GM12878 (cell line): ENCODE measurements around the gene ZNF311. TPM values are rescaled to one million over a fixed set of nuclear protein-coding genes. Genes with fewer than 3 reads are reported as not detected.

Source experiments
- ATAC-seq: fragments of 200-7000 bp; cut with Tn5 transposase; 3 replicates; pipeline ENCODE4 v1.9.1; 2020; ENCODE audit warnings: mild to moderate bottlenecking, moderate library complexity
- BruUV-seq: library from RNA; stranded (reverse); fragments of 400-500 nt; replicated peaks from 2 replicates; lab custom pipeline; 2021; lab: Mats Ljungman, UMichigan
- CTCF ChIA-PET: fragments of 300-600 bp; sonication (Branson Sonifier 250); formaldehyde crosslinking; extraction: SDS; loops from one replicate; lab custom pipeline; 2021; ENCODE audit warnings: inconsistent platforms; lab: Yijun Ruan, JAX
- POLR2A ChIA-PET: fragments of 350-600 bp; formaldehyde crosslinking; extraction: SDS; loops from one replicate; lab custom pipeline; 2021; ENCODE audit warnings: inconsistent platforms; lab: Charles Lee
- RAD21 ChIA-PET: fragments of 300-600 bp; sonication (Branson Sonifier 250); formaldehyde crosslinking; loops from one replicate; lab custom pipeline; 2023; ENCODE audit warnings: antibody characterized with exemption; ENCODE audit not compliant: unreplicated experiment; lab: Charles Lee
- SMC1A ChIA-PET: fragments of 300-600 bp; sonication (Branson Sonifier 250); formaldehyde crosslinking; loops from one replicate; lab custom pipeline; 2023; ENCODE audit not compliant: unreplicated experiment, uncharacterized antibody; lab: Charles Lee
- DNase-seq: peaks from one replicate; pipeline ENCODE4 v3.0.0-alpha.2; 2011; ENCODE audit warnings: low read depth, low spot score
- FAIRE-seq: peaks from 3 replicates; lab custom pipeline; 2011; peaks lifted over from hg19 to GRCh38; lab: Jason Lieb, UNC
- H2AFZ ChIP-seq: 2 replicates; pipeline ENCODE4 v1.6.0; 2011; ENCODE audit warnings: low read depth, low read length, control low read depth; ENCODE audit not compliant: control insufficient read depth
- H3K27ac ChIP-seq: 2 replicates; pipeline ENCODE4 v1.5.1; 2011; ENCODE audit warnings: control low read depth; ENCODE audit not compliant: control insufficient read depth, insufficient read depth
- H3K27me3 ChIP-seq, 2 experiments: replicated peaks in 1 of 2; 2 replicates each; pipeline versions ENCODE4 v1.6.0 to v1.6.1; 2011; ENCODE audit warnings: low read length in 1 of 2; ENCODE audit not compliant: control insufficient read depth in 2 of 2, insufficient read depth in 2 of 2
- H3K36me3 ChIP-seq, 2 experiments: 2 replicates each; pipeline ENCODE4 v1.5.1; 2011; ENCODE audit warnings: low read length in 1 of 2; ENCODE audit not compliant: control insufficient read depth in 2 of 2, insufficient read depth in 2 of 2
- H3K4me1 ChIP-seq: 2 replicates; pipeline ENCODE4 v1.6.1; 2011; ENCODE audit warnings: mild to moderate bottlenecking, low read length, moderate library complexity, mixed read lengths; ENCODE audit not compliant: control insufficient read depth, insufficient read depth
- H3K4me2 ChIP-seq: 2 replicates; pipeline ENCODE4 v1.6.0; 2011; ENCODE audit warnings: control low read depth; ENCODE audit not compliant: control insufficient read depth, insufficient read depth
- H3K4me3 ChIP-seq: fragments of 200-600 bp; sonication (generic); 2 replicates; pipeline ENCODE4 v1.5.1; 2016
- H3K79me2 ChIP-seq: 2 replicates; pipeline ENCODE4 v1.6.0; 2011; ENCODE audit warnings: low read length; ENCODE audit not compliant: control insufficient read depth, insufficient read depth
- H3K9ac ChIP-seq: 2 replicates; pipeline ENCODE4 v1.8.0; 2011; ENCODE audit warnings: low read length, control low read depth, mixed read lengths; ENCODE audit not compliant: control insufficient read depth, insufficient read depth
- H3K9me3 ChIP-seq: replicated peaks from 3 replicates; pipeline ENCODE4 v1.5.1; 2011; ENCODE audit warnings: mild to moderate bottlenecking, low read length; ENCODE audit not compliant: control insufficient read depth, insufficient read depth
- H4K20me1 ChIP-seq: 2 replicates; pipeline ENCODE4 v1.6.0; 2011; ENCODE audit not compliant: control insufficient read depth, insufficient read depth
- ATF7 ChIP-seq: fragments of 450-650 bp; IDR thresholded peaks from 2 replicates; pipeline ENCODE4 v1.6.1; 2016; ENCODE audit warnings: low read depth, mild to moderate bottlenecking
- EED ChIP-seq: sonication (generic); IDR thresholded peaks from 2 replicates; pipeline ENCODE4 v1.6.1; 2016; ENCODE audit warnings: antibody characterized with exemption, low read depth
- MEF2A ChIP-seq: IDR thresholded peaks from 2 replicates; pipeline ENCODE4 v1.6.1; 2011; ENCODE audit warnings: low read depth, mild to moderate bottlenecking, low read length, moderate library complexity; ENCODE audit not compliant: insufficient read depth
- MLLT1 ChIP-seq: fragments of 450-650 bp; IDR thresholded peaks from 2 replicates; pipeline ENCODE4 v1.6.1; 2016; ENCODE audit warnings: mild to moderate bottlenecking
- MTA2 ChIP-seq: fragments of 450-650 bp; IDR thresholded peaks from 2 replicates; pipeline ENCODE4 v1.6.1; 2016; ENCODE audit warnings: low read depth, mild to moderate bottlenecking, moderate library complexity
- MTA3 ChIP-seq: IDR thresholded peaks from 2 replicates; pipeline ENCODE4 v1.6.1; 2012; ENCODE audit warnings: low read length, inconsistent platforms, borderline replicate concordance
- MYB ChIP-seq: fragments of 150-350 bp; IDR thresholded peaks from 2 replicates; pipeline ENCODE4 v1.6.1; 2014; ENCODE audit warnings: mild to moderate bottlenecking, low read depth, low read length, borderline replicate concordance
- RAD21 ChIP-seq: IDR thresholded peaks from 2 replicates; pipeline ENCODE4 v1.6.1; 2011; ENCODE audit warnings: mild to moderate bottlenecking, low read depth, low read length, moderate library complexity; ENCODE audit not compliant: insufficient read depth
- SKIL ChIP-seq: fragments of 450-650 bp; IDR thresholded peaks from 2 replicates; pipeline ENCODE4 v1.6.1; 2017; ENCODE audit warnings: mild to moderate bottlenecking, low read depth, inconsistent platforms; ENCODE audit not compliant: poor library complexity, severe bottlenecking
- TAF1 ChIP-seq: IDR thresholded peaks from 2 replicates; pipeline ENCODE4 v1.6.1; 2011; ENCODE audit warnings: mild to moderate bottlenecking, low read depth, low read length, borderline replicate concordance
- TARDBP ChIP-seq: IDR thresholded peaks from 2 replicates; pipeline ENCODE4 v1.6.1; 2016; ENCODE audit warnings: borderline replicate concordance
- TCF7 ChIP-seq: IDR thresholded peaks from 2 replicates; pipeline ENCODE4 v1.6.1; 2014; ENCODE audit warnings: antibody characterized with exemption, borderline replicate concordance
- ZBTB4 ChIP-seq: fragments of 450-650 bp; formaldehyde crosslinking; IDR thresholded peaks from 2 replicates; pipeline ENCODE4 v1.4.0; 2022; ENCODE audit warnings: mild to moderate bottlenecking, moderate library complexity
- ZNF217 ChIP-seq: fragments of 450-650 bp; IDR thresholded peaks from 2 replicates; pipeline ENCODE4 v1.6.1; 2017; ENCODE audit warnings: antibody characterized with exemption, mild to moderate bottlenecking
- WGBS: methylation state at CpG from one replicate; pipeline ENCODE4 v1.1.6; 2016; ENCODE audit warnings: low lambda C conversion rate; ENCODE audit not compliant: insufficient replicate concordance, insufficient coverage; ENCODE audit errors: missing lambda C conversion rate; 5-methylcytosine and 5-hydroxymethylcytosine counted together
- in situ Hi-C: fragments of 300-500 bp; cut with MboI; formaldehyde crosslinking; loops from 9 replicates; pipeline ENCODE4 v1.14.3; 2018; ENCODE audit warnings: mixed read lengths
- intact Hi-C: fragments of 100-400 bp; cut with micrococcal nuclease; formaldehyde crosslinking; loops from one replicate; pipeline ENCODE4 v1.14.2; 2022; ENCODE audit not compliant: unreplicated experiment
- polyA plus RNA-seq, 11 experiments: library from polyadenylated mRNA; depleted of rRNA in 4 of 11; unstranded in 6 of 11; stranded (reverse) in 5 of 11; fragments of >200 nt; fragmentation: Nextera tagmentation in 4 of 11; fragmentation: Illumina TruSeq in 1 of 11; extraction: Ambion mirVana in 4 of 11; extraction: Trizol in 1 of 11; gene quantifications; 1 replicate in 1 of 11; 2 replicates in 10 of 11; pipeline versions ENCODE4 v1.2.1 to v1.2.3, GENCODE V29; 2011 to 2016; ENCODE audit warnings: inconsistent platforms in 2 of 11, missing spikeins in 2 of 11, low read depth in 1 of 11
- total RNA-seq, 4 experiments: library from RNA; depleted of rRNA in 3 of 4; stranded (reverse); fragments of >200 nt in 3 of 4; fragmentation: Illumina TruSeq in 1 of 4; extraction: Trizol in 1 of 4; gene quantifications; 2 replicates each; pipeline versions ENCODE4 v1.2.1 to v1.2.3, GENCODE V29; 2013 to 2021

ZNF311 gene
- total and polyA plus RNA-seq, 10 of the 15 experiments (the other 5 are each of a cell fraction or from before 2014, with no cell fraction given) = 0.07 TPM; not detected in 9

DNA sequence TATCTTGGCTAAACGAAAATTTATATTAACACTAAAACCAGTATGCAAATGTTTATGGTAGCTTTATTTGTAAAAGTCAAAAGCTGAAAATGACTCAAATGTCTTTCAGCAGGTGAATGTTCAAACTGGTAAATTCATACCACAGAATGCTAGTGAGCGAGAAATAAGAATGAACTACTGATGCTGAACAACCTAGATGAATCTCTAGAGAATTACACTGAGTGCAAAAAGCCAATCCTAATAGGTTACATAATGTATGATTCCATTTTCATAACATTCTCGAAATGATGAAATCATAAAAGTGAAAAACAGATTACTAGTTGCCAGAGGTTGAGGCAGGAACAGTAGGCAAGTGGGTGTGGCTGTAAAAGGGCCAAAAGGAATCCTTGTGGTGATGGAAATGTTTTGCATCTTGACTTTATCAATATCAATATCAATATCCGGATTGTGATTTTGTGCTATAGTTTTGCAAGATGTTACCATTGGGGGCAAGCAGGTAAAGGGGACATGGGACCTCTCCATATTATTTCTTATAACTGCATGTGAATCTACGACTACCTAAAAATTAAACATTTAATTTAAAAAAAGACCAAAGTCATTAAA, 26.1 kb downstream of the ZNF311 start (continued):
- TF ChIP-seq ZBTB4 (CRISPR knock-in tag) = no peak
- peak; percentile 53; the same call in 1 of the 2 replicates for TF ChIP-seq ATF7
- TF ChIP-seq MTA2 = no peak
- no peak for TF ChIP-seq RAD21
- TF ChIP-seq MEF2A = no peak
- 0 out of 2 replicates have a peak, but pooled peaks have one; percentile 15 for TF ChIP-seq EED
- no peak for TF ChIP-seq TCF7
- TF ChIP-seq MYB = no peak
- no peak for TF ChIP-seq TAF1
- TF ChIP-seq ZNF217 = no peak

GRCh38 chr6:28978133-28978491, 27.0 kb downstream of the ZNF311 start:
- Histone ChIP-seq H2AFZ (no peak overlapping the region), H3K9me3 (no peaks in the 10 kb centered on the region; the same call in 2 of the 3 replicates), H3K27ac (no peak overlapping the region), H3K9ac (no peak overlapping the region), H3K27me3 (no peaks in the 10 kb centered on the region), H3K4me3 (no peak overlapping the region), H3K4me1 (peaks cover 6% of the 10 kb centered on the region; the same call in 1 of the 2 replicates), H3K36me3 (no peaks in the 10 kb centered on the region), H4K20me1 (no peaks in the 10 kb centered on the region), H3K4me2 (no peak overlapping the region), H3K79me2 (no peaks in the 10 kb centered on the region)
- intact Hi-C loops (no loop called here), in situ Hi-C loops (no loop called here)
- CTCF ChIA-PET = no interaction called here
- SMC1A ChIA-PET = no interaction called here
- ATAC-seq (no peak), FAIRE-seq (no peak), DNase-seq (no peak)
- RAD21 ChIA-PET = no interaction called here
- 63% methylated on average over 3 of the region's 3 CpGs for whole genome bisulfite sequencing
- no TSS peak for BruUV-seq
- POLR2A ChIA-PET = no interaction called here
- no peak for TF ChIP-seq TARDBP
- TF ChIP-seq MTA3 = no peak
- TF ChIP-seq MLLT1 = no peak
- no peak for TF ChIP-seq SKIL
